ENCODE results near the gene SLC39A8.

Gene SLC39A8

DNA sequence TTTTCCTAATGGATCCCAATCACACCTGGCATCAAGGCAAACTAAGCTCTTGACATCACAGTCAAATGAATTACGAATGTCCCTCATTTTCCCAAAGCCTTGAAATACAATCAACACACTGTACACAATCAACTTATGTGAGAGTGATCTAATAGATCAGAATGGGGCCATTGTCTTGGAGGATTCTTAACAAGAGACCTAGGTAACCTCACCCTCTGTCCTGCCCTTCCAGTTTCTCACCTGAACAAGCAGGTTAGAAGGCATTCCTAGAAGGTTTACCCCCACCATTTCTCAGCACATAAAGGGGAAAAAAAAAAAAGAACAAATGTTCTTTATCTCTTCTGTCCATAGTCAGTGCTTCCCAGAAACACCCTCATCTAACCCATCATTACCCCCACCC is 6.3 kb downstream of the SLC39A8 start:
- DNase-seq (ENCODE audit: low read depth), result no peak

DNA sequence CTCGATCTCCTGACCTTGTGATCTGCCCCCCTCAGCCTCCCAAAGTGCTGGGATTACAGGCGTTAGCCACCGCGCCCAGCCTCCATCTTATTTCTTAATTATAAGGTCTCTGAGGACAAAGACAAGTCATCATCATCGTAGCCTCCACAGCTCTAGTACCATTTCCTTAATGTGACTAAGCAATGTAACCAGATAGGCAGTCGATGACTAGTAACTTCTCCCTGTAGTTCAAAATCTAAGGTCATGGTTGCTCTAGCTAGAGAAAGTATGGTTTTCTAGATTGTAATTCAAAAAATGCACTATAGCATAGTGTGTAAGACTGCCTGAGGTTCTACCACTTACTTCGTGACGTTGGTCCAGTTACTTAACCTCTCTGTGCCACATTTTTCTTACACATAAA is 6.9 kb downstream of the SLC39A8 start:
- DNase-seq (ENCODE audit: low read depth), result no peak

DNA sequence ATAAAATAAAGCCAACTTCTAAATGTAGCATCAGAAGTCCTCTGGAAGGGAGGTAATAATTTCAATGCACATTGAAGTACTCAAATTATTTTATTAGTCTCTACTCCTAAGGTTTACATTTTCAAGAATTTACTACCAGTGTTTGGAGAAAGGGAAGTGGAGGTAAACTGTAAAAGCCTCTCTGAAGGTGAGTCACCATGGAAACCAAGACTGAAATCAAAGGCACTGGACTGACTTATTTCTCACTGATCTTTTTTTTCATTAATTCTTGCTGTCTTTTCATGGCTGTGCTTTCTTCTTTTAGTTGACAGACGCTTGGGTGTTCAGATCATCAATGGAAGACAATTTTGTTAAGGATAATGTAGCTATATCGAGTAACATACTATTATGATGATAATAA is 9.7 kb downstream of the SLC39A8 start:
- DNase-seq (ENCODE audit: low read depth), result no peak

DNA sequence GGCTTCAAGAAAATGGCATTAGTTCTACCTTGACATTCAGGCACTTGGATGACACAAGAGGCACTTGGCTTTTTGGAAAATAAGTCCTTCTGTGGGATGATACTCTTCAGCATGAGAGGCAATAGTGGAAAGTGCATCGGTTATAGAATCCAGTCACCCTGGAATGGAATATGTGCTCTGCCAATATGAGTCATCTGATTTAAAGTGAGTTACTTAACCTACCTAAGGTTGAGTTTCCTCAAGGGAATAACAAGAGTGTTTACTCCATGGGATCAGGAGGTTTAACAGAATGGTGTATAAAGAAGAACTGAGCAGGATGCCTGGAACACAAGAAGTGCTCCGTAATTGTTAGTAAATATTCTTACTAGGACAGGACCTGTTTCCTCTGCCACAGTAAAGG is 10.7 kb downstream of the SLC39A8 start:
- DNase-seq (ENCODE audit: low read depth), result no peak

DNA sequence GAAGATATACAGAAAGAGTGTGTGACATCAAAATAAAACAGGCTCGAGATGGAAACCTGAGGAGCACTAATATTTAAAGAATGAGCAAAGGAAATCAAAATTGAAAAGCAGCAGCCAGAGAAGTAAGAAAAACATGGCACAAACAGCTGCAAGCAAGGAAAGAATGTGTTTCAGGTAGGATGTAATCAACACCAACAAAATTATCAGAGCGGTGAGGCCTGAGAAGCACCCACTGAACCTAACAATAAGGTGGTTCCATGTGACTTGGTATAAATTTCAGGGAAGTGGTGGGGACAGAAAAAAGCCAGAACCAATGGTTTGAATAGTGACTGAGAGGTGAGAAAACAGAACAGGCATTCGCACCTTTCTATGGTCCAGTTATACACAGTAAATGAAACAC is 11.5 kb downstream of the SLC39A8 start:
- no peak for DNase-seq (ENCODE audit: low read depth)

DNA sequence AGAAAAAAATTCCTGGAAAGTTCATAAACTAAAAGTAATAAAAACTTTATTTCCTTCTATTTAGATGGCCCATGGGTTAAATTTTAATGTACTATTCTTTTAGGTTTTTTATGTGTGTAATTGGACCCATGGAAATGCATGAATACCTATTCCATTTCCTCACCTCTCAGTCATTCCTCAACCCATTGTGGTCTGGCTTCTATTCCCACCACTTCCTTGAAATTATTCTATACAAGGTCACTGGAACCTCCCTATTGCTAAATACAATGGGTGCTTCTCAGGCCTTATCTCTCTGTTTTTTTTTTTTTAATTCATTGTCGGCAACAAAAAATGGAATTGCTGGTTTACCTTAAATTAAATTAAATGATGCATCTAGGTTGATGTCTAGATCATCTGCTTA is 17.2 kb downstream of the SLC39A8 start:
- DNase-seq (ENCODE audit: low read depth), result no peak

DNA sequence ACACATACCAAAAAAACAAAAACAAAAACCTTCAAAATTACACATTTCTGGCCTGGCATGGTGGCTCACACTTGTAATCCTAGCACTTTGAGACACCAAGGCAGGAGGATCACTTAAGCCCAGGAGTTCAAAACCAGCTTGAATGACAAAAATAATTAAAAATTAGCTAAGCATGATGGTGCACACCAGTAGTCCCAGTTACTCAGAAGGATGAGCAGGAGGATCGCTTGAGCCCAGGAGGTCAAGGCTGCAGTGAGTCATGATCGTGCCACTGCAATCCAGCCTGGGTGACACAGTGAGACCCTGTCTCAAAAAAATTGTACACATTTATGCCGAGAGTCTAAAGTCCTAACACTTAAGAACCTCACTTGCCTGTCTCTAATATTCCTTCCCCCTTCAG is 18.3 kb downstream of the SLC39A8 start:
- DNase-seq (ENCODE audit: low read depth), result no peak

DNA sequence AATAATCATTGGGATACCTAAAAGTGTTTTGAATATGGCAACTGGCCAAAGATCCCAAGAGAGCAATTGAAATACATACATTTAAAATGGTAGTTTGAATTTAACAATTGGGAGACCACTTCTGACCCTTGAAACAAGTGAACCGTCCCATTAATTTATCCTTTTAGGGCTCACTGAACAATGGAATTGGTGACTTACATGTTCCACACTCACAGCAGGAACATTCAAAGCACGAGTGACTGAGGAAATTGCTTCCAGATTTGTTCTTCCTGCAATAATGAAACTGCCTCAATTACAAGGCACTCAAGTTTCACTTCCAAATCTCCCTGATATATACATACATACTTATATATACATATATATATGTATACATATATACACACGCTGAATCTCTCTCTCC is 20.6 kb downstream of the SLC39A8 start:
- no peak for DNase-seq (ENCODE audit: low read depth)

DNA sequence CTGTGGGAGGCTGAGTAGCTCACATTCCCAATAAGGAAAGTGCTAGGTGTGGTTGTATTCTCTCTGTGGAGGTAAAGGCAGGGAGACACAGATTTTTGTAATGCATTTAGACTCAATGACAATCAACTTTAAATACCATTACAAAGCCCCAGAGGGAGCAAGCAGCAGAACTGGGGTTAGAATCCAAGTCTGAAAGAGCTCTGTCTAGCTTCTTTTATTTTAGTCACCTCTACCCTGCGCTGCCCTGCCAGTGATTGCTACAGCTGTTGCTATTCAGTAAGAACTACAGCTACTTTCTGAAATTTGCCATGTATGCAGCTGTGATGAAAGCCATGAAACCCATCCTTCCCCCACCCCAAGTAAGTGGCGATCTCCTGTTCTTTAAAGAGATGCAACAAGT is 22.5 kb downstream of the SLC39A8 start:
- DNase-seq (ENCODE audit: low read depth), result no peak

DNA sequence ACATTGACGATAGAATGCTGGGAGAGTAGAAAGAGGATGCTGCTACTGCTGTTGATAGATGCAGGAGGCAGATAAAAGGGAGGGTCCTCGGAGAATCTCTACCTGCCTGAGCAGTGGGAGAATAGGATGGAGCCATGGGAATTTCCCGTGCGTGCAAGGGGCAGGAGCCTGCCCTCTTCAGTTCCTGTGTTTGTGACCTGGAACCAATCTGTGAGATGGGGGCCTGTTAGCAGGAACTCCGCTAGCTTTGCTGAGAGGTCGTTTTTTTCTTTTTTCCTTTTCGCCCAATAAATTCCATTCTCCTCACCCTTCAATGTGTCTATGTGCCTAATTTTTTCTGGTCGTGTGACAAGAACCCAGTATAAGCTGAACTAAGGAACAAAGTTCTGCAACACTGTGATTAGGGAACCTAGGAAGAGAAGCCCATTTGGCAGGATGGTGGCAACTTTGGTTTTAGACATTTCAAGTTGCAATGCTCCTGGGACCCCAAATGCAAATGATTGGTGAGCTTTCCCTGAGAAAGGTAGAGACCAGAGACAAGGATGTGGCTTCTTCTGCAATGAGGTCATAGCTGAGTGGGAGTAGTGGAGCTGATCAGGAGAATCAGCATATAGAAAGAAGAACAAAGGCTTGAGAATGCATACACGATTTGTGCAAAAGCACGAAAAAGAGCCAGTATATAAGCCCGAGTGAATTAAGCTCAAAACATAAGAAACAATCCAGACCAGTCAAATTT is 23.9 kb downstream of the SLC39A8 start:
- no peak for DNase-seq (ENCODE audit: low read depth)

DNA sequence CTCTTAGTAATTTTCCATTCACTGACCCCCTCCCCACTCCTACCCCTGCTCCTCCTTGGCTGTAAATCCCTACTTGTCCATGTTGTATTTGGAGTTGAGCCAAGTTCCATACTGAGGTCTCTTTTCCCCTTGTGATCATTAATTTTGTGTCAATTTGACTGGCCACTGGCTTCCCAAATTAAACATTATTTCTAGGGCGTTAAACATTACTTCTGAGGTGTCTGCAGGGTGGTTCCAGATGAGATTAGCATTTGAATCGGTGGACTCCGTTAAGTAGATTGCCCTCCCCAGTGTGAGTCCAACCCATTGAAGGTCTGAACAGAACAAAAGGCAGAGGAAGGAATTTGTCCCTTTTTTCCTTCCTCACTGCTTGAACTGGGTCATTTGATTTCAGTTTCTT is 25.7 kb downstream of the SLC39A8 start:
- DNase-seq (ENCODE audit: low read depth), result no peak

DNA sequence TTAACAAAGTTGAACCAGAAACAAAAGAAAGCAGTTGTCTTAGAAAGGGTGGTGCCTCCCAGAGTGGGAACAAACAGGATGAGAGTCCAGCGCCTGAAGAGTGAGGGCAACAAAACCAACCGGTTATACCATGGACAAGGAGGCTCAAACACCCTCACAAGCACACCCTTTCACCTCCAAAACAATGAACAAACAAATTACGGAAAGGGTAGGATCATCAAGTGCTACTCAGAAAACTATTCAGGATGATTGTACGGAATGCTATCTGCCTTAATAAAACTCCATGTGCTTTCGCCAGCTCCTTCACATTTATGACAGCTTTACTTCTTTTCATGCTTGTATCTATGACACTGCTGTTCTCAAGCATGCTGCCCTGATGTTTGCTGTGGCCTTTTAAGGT is 26.8 kb downstream of the SLC39A8 start:
- DNase-seq (ENCODE audit: low read depth), result no peak

DNA sequence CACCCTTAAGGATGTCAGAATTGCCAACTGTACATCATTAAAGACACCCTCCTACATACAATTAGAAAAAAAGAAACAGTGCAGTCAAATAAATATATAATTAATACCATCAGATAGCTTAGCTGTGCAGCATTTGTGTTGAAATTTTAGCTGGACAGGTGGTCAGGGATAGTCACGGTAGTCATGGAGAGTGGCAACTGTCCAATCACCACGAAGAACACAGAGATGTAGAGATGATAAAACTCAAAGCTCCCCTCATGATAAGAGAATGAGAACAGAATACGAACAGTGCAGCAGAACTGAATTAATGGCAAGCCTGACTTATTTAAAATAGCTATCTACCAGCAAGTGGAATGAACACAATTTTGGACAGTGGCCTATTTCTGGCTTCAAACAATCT is 27.2 kb downstream of the SLC39A8 start:
- DNase-seq (ENCODE audit: low read depth), result no peak

DNA sequence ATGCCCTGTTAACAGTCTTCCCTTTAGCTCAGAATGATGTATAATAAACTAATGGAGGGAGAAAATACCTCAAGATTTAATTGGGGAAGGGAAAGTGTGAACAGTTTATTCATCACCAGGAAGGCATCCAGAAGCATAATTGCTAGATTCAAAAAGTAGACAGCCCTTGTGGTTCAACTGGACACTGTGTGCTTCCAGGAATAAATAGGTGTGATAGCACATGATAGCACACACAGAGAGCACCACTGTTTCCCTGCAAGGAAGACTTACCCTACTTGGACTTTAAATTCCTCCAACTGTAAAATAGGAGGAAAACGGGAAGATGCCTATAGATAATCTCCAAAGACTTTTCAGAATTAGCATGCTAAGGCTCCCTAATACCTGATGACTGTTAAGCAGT is 27.8 kb downstream of the SLC39A8 start:
- no peak for DNase-seq (ENCODE audit: low read depth)

DNA sequence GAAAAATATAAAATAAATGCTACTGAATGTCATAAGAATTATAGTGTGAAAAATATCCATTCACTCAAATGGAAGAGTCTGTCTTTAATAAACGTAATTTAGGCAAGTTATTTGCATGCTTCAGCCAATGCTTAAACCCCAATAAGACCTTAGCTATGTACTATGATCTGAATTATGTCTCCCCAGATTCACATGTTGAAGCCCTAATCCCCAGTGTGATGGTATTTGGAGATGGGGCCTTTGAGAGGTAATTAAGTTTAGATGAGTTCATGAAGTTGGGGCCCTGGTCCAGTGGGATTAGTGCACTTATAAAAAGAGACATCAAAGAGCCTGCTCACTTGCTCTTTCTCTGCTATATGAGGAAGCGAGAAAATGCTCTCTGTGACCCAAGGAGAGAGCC is 28.7 kb downstream of the SLC39A8 start:
- DNase-seq (ENCODE audit: low read depth), result no peak

DNA sequence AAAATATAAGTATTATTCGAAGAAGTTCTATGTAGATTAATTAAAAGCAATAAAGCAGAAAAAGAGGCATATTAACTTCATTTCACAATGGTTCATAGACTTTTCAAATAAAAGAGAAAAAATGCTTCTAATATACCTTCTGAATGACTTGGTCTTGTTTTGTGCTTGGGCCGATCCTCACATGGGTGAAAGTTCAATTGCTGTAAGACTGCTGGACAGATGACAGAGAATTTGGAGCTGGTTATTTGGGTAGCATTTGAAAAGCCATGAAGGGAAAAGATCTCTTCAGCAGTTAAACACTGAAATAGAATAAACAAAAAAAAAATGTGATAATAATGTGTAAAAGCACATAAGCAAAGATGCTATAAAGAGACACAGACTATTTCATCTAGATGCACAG is 29.8 kb downstream of the SLC39A8 start:
- DNase-seq (ENCODE audit: low read depth), result no peak

DNA sequence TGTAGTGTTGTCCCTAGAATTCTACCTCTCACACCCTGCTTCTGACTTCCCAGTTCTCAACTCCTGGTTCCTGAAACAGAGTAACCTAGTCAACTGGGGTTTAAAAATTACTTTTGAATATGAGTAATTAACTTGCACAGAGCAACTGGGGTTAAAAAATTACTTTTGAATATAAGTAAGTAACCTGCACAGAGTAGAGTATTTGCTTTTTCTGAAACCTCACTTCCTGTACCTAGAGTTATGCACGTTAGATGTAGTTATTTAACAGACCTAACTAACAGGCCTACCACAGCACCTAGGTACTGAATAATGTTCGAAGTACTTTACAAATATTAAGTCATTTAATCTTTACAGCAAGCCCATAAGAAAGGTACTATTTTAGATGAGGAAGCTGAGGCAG is 32.9 kb downstream of the SLC39A8 start:
- DNase-seq (ENCODE audit: low read depth), result no peak

DNA sequence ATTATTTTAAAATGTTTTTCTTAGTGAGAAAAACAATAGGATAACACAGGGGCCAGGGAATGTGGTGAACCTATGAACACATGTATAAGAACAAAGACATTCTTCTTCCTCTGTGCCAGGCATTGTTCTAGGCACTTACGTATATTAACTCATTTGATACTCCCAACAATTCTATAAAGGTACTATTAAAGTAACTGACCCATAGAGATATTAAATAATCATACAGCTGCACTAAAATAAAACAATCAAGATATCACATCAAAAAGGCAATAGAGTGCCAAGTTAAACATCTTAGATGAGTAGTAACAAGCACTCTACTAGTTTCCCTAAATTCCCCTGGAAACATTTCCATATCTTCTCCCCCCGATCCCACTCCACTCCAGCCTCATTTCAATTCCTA is 33.4 kb downstream of the SLC39A8 start:
- DNase-seq (ENCODE audit: low read depth), result no peak

DNA sequence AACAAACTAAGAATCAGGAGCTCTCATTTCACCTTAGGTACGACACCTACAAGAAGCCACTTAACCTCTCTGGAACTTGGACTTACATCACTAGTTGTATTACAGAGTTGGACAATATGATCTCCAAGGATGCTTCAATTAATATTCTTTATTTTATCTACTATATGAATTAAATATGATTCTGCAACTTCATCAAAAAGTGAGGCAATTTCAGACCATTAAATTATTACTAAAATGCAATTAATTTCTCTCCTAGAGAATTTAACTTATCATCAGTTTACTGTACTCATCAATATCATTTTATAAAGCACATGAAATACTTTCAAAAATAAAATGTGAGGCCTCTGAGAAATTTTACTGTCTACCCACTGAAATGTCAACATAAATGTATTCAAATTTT is 33.9 kb downstream of the SLC39A8 start:
- DNase-seq (ENCODE audit: low read depth), result no peak

DNA sequence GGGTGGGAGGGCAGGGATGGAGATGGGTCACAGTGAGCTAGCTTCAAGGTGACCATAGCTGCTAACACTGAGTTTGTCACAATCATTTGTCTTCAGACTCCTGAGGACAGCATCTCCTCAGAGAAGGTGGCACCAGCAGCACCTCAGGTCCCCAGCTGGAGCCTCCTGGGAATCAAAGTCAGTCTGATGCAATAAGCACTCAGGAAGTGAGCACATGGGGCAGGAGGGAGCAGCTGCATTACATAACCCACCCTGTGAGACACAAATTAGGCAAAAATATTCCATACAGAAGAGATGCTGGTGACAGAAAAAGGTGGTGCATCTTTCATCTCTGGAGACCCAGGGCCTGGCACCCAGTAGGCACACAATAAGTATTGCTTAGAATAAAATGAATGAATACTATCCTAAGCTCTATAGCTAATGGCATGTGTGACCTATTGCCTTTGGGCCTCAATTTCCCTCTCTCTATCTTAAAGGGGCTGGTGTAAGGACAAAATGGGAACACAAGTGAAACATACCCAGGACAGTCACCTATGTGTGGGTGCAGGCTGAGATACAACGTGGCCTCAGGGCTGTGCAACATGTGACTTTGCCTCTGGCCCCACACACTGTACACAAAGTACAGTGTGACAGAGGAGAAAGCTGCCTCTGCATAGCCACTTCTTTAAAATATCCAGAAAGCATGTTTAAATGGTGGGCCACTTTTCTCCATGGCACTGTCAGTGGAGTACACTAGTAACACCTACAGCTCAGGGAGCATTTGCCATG is 37.1 kb downstream of the SLC39A8 start:
- DNase-seq (ENCODE audit: low read depth), result no peak

DNA sequence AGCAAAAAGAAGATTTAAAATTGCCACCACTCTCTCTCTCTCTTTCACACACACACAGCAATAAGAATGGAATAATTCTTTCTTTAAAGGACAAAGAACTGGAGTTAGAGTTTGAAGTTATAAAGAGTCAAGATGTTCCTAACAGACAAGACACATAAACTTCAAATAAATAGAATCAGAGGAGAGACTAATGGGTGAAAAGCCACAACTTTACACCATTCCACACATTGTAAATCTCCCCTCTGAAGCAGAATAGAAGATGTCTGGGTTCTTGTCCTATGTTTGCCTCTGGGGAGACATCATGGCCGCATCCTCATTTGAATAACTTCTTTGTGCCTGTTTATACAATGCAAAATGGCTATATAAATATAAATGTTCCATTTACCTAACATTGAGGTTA is 39.6 kb downstream of the SLC39A8 start:
- DNase-seq (ENCODE audit: low read depth), result no peak

DNA sequence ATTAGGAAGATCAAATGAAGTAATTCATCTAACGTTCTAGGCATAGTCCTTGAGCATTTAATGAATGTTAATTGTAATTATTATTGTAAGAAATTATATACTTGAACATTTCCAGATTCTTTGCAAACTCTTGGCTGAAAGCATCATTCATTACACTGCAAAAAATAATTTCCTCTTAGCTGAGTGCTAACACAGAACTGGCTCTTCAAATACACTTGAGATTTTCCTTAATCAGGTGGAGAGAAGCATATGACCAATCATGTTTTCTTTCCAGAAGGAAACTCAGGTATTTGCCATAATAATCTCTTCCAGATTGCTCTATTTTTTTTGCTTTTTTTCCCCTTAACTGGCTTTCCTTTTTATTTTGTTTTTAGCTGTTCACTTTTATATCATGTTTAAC is 42.5 kb downstream of the SLC39A8 start:
- no peak for DNase-seq (ENCODE audit: low read depth)

DNA sequence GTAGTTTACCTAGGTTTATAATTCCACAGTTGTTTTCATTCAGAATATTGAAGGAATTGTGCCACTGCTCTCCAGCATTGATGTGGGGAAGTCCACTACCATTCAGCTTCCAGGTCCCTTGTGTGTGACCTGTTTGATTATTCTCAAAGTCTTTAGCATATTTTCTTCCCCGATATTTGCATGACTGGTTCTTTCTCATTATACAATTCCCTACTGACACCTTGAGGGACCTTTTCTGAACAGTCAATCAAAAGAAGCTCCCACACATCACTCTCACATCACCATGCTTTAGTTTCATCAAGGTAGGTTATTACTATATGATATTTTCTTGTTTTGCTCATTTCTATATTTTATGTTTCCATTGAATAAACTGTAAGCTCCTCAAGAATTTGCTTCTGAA is 44.1 kb downstream of the SLC39A8 start:
- no peak for DNase-seq (ENCODE audit: low read depth)

Data from stimulated activated CD4-positive, alpha-beta T cell treated with anti-CD3 and anti-CD28 coated beads, Interleukin-2, amount 100 ng/mL, for 4 hours (primary cell).